Activated naive CD4-positive, alpha-beta T cell treated with anti-CD3 and anti-CD28 coated beads, Interleukin-2, amount 10 ng/mL, durations not matched to agents 5 hours and 36 hours (primary cell): Measurements from ENCODE around the gene PHAF1. TPM values are rescaled to one million over a fixed set of nuclear protein-coding genes. Genes with fewer than 3 reads are reported as not detected.

Source experiments
- total RNA-seq, 2 experiments: library from RNA; stranded (reverse); gene quantifications; one replicate each; pipeline ENCODE4 v1.2.3, GENCODE V29; 2021

Gene PHAF1
- total RNA-seq = 10 to 100 TPM; 15.9 to 17.3 TPM

GRCh38 chr16:67109407-67110135 is at the start of gene PHAF1:
Gene PHAF1 (plus strand): TSS chr16:67109941. CDS start chr16:67110176, 235 bp downstream.

GRCh38 chr16:67150833-67151396 is 41.2 kb downstream of the PHAF1 start, which contains the start of gene B3GNT9:
Gene B3GNT9 (minus strand): TSS chr16:67150998. CDS start chr16:67150485, 513 bp downstream.

GRCh38 chr16:67164599-67165061 is 54.9 kb downstream of the PHAF1 start, which contains the start of gene HSF4:
Gene HSF4 (plus strand): TSS chr16:67164745. CDS start chr16:67164812, 67 bp downstream.

GRCh38 chr16:67170168-67170948 is 60.6 kb downstream of the PHAF1 start, which contains the start of gene NOL3:
Gene NOL3 (plus strand): TSS chr16:67170538.

GRCh38 chr16:67183627-67184452 is 74.1 kb downstream of the PHAF1 start, which contains the start of gene MATCAP1:
Gene MATCAP1 (minus strand): TSS chr16:67183963. CDS start chr16:67180610, 3,353 bp downstream.

GRCh38 chr16:67190041-67190440 is 80.3 kb downstream of the PHAF1 start, which contains the start of gene EXOC3L1:
Gene EXOC3L1 (minus strand): TSS chr16:67190136. CDS start chr16:67189676, 460 bp downstream.

GRCh38 chr16:67191995-67192681 is 82.4 kb downstream of the PHAF1 start, which contains the start of gene E2F4:
Gene E2F4 (plus strand): TSS chr16:67192155. CDS start chr16:67192228, 73 bp downstream.

Other genes starting within 250 kb of the PHAF1 start
- gene PDP2, start 229.4 kb upstream of the PHAF1 start, total RNA-seq = 10 to 100 TPM; 19.8 to 23.4 TPM
- gene CDH16, start 191.1 kb upstream of the PHAF1 start, total RNA-seq = not detected
- gene RRAD, start 184.4 kb upstream of the PHAF1 start, total RNA-seq = under 1 TPM; 0.29 to 0.38 TPM
- 10 to 100 TPM; 84.4 to 95.3 TPM for gene CIAO2B, start 175.5 kb upstream of the PHAF1 start, total RNA-seq
- gene CES2, start 174.4 kb upstream of the PHAF1 start, total RNA-seq = 10 to 100 TPM; 34.3 to 35.8 TPM
- gene CES3, start 148.7 kb upstream of the PHAF1 start, total RNA-seq = 1 to 10 TPM; 4.8 to 4.9 TPM
- gene CES4A, start 121.4 kb upstream of the PHAF1 start, total RNA-seq = 10 to 100 TPM; 55.5 to 61.9 TPM
- gene CBFB, start 80.8 kb upstream of the PHAF1 start, total RNA-seq = 100 to 1,000 TPM; 246 to 271 TPM
- gene B3GNT9, start 41.1 kb downstream of the PHAF1 start, total RNA-seq = 10 to 100 TPM; 12.6 to 13.6 TPM
- 10 to 100 TPM; 87.4 to 89.2 TPM for gene TRADD, start 50.0 kb downstream of the PHAF1 start, total RNA-seq
- gene FBXL8, start 50.0 kb downstream of the PHAF1 start, total RNA-seq = 10 to 100 TPM; 79.6 to 83.9 TPM
- 100 to 1,000 TPM; 195 to 227 TPM for gene HSF4, start 54.8 kb downstream of the PHAF1 start, total RNA-seq
- gene NOL3, start 60.6 kb downstream of the PHAF1 start, total RNA-seq = 10 to 100 TPM; 55.3 to 58.6 TPM
- 10 to 100 TPM; 67.6 to 74.4 TPM for gene MATCAP1, start 74.0 kb downstream of the PHAF1 start, total RNA-seq
- gene EXOC3L1, start 80.2 kb downstream of the PHAF1 start, total RNA-seq = not detected
- gene E2F4, start 82.2 kb downstream of the PHAF1 start, total RNA-seq = 10 to 100 TPM; 93.6 to 99.7 TPM
- 1 to 10 TPM; 6.2 to 6.5 TPM for gene ELMO3, start 89.2 kb downstream of the PHAF1 start, total RNA-seq
- 10 to 100 TPM; 32.1 to 33.8 TPM for gene TMEM208, start 117.2 kb downstream of the PHAF1 start, total RNA-seq
- 10 to 100 TPM; 71.7 to 74.2 TPM for gene FHOD1, start 137.5 kb downstream of the PHAF1 start, total RNA-seq
- 1 to 10 TPM; 1.8 to 2.3 TPM for gene SLC9A5, start 139.0 kb downstream of the PHAF1 start, total RNA-seq
- 10 to 100 TPM; 20.2 to 20.6 TPM for gene PLEKHG4, start 169.6 kb downstream of the PHAF1 start, total RNA-seq
- under 1 TPM in 1 of 2 experiments, not detected in 1; 0.43 TPM for gene KCTD19, start 216.8 kb downstream of the PHAF1 start, total RNA-seq
- gene LRRC36, start 216.9 kb downstream of the PHAF1 start, total RNA-seq = not detected